Activated CD8-positive, alpha-beta T cell treated with anti-CD3 and anti-CD28 coated beads for 36 hours (primary cell): ENCODE measurements around the gene CHRNA1. TPM values are rescaled to one million over a fixed set of nuclear protein-coding genes. Genes with fewer than 3 reads are reported as not detected.

Experiments used
- ATAC-seq: fragments of 200-7000 bp; cut with Tn5 transposase; one replicate; pipeline ENCODE4 v1.10.0; 2021; ENCODE audit warnings: mild to moderate bottlenecking, moderate library complexity
- CTCF ChIA-PET: fragments of 350-600 bp; sonication (Branson Sonifier 250); formaldehyde crosslinking; loops from one replicate; lab custom pipeline; 2021; ENCODE audit warnings: antibody characterized with exemption; lab: Charles Lee
- POLR2A ChIA-PET: fragments of 350-600 bp; sonication (Branson Sonifier 250); formaldehyde crosslinking; loops from one replicate; lab custom pipeline; 2021; ENCODE audit warnings: antibody characterized with exemption; lab: Charles Lee
- DNase-seq: peaks from one replicate; pipeline ENCODE4 v3.0.0-alpha.2; 2020
- H3K27ac Mint-ChIP-seq: one replicate; pipeline ENCODE4 v1.8.0; 2021; ENCODE audit warnings: mild to moderate bottlenecking, mixed read lengths
- H3K27me3 Mint-ChIP-seq: one replicate; pipeline ENCODE4 v1.8.0; 2021; ENCODE audit warnings: mixed read lengths
- H3K36me3 Mint-ChIP-seq: one replicate; pipeline ENCODE4 v1.8.0; 2021; ENCODE audit warnings: low read depth, mixed read lengths
- H3K4me1 Mint-ChIP-seq: one replicate; pipeline ENCODE4 v1.8.0; 2021; ENCODE audit warnings: low read depth, mixed read lengths
- H3K4me3 Mint-ChIP-seq: one replicate; pipeline ENCODE4 v1.8.0; 2021; ENCODE audit warnings: mild to moderate bottlenecking, moderate library complexity, mixed read lengths
- H3K9me3 Mint-ChIP-seq: one replicate; pipeline ENCODE4 v1.8.0; 2021; ENCODE audit warnings: mixed read lengths
- CTCF ChIP-seq: fragments of 200-600 bp; IDR thresholded peaks from one replicate; pipeline ENCODE4 v1.8.0; 2022; ENCODE audit warnings: antibody characterized with exemption, mild to moderate bottlenecking
- intact Hi-C: fragments of 100-400 bp; cut with micrococcal nuclease; formaldehyde crosslinking; loops from one replicate; pipeline ENCODE4 v1.10.0; 2022
- total RNA-seq, 2 experiments: library from RNA; stranded (reverse); gene quantifications; one replicate each; pipeline ENCODE4 v1.2.3, GENCODE V29; 2021

CHRNA1 gene
- total RNA-seq, 2 experiments from 2014 or later, result not detected

GRCh38 chr2:174788291-174788929 lies 24.1 kb upstream of the CHRNA1 start:
- intact Hi-C loops, result no loop called here
- Mint-ChIP-seq H3K36me3 (no peaks in the 10 kb centered on the region), H3K27ac (peak overlapping the region; percentile 88), H3K27me3 (peaks cover 2% of the 10 kb centered on the region), H3K4me1 (peaks cover 18% of the 10 kb centered on the region), H3K9me3 (no peaks in the 10 kb centered on the region), H3K4me3 (no peak overlapping the region)
- CTCF ChIA-PET, result interaction anchor here (1.0 to 1.7 kb wide), 4 partner anchors 10 to 40 kb away, joined by 3 to 6 read pairs (median 3); no protein-coding TSS in a partner anchor
- POLR2A ChIA-PET, result no interaction called here
- DNase-seq (no peak), ATAC-seq (peak; percentile 59)
- no peak for TF ChIP-seq CTCF

- Mint-ChIP-seq H3K9me3 (no peaks in the 10 kb centered on the region), H3K4me1 (peaks cover 18% of the 10 kb centered on the region), H3K27me3 (peaks cover 2% of the 10 kb centered on the region), H3K27ac (peak overlapping the region; percentile 88), H3K4me3 (no peak overlapping the region), H3K36me3 (no peaks in the 10 kb centered on the region)
- intact Hi-C loops, result no loop called here
- ATAC-seq (peak; percentile 86), DNase-seq (peak; percentile 80)
- POLR2A ChIA-PET, result no interaction called here
- no peak for TF ChIP-seq CTCF
- CTCF ChIA-PET, result no interaction called here
Measured at GRCh38 chr2:174787487-174788205, 23.4 kb upstream of the CHRNA1 start.

GRCh38 chr2:174786066-174786725 lies 21.9 kb upstream of the CHRNA1 start:
- intact Hi-C loops, result no loop called here
- no peak for DNase-seq
- Mint-ChIP-seq H3K36me3 (no peaks in the 10 kb centered on the region), H3K4me1 (peaks cover 18% of the 10 kb centered on the region), H3K4me3 (no peak overlapping the region), H3K9me3 (no peaks in the 10 kb centered on the region), H3K27ac (no peak overlapping the region), H3K27me3 (no peaks in the 10 kb centered on the region)
- CTCF ChIA-PET, result interaction anchor here (1.6 kb wide), 1 partner anchor 37 kb away, joined by 3 read pairs; no protein-coding TSS in a partner anchor
- ATAC-seq, result no peak
- no peak for TF ChIP-seq CTCF
- POLR2A ChIA-PET, result no interaction called here

- POLR2A ChIA-PET, result no interaction called here
- ATAC-seq (no peak), DNase-seq (no peak)
Measured at GRCh38 chr2:174785481-174785880, 21.2 kb upstream of the CHRNA1 start.

More at GRCh38 chr2:174785481-174785880, 21.2 kb upstream of the CHRNA1 start:
- intact Hi-C loops, result no loop called here
- CTCF ChIA-PET, result interaction anchor here (1.6 kb wide), 1 partner anchor 36 kb away, joined by 3 read pairs; no protein-coding TSS in a partner anchor
- H3K27me3 Mint-ChIP-seq, result no peaks in the 10 kb centered on the region
- no peak overlapping the region for H3K4me3 Mint-ChIP-seq
- no peaks in the 10 kb centered on the region for H3K36me3 Mint-ChIP-seq
- peaks cover 21% of the 10 kb centered on the region for H3K4me1 Mint-ChIP-seq
- H3K27ac Mint-ChIP-seq, result no peak overlapping the region
- no peak for TF ChIP-seq CTCF
- no peaks in the 10 kb centered on the region for H3K9me3 Mint-ChIP-seq
